HG03103 (cell line): ENCODE data around the gene AOPEP.
"Not testable (repeated sequence)": the region's sequence is repeated elsewhere in the genome, so short reads cannot be mapped to it uniquely, and the experiment has no call there.

Experiments used
- ATAC-seq: cut with Tn5 transposase; IDR thresholded peaks from one replicate; pipeline ENCODE4 v1.9.1; 2021; ENCODE audit warnings: low read depth; ENCODE audit not compliant: unreplicated experiment

The AOPEP gene

DNA sequence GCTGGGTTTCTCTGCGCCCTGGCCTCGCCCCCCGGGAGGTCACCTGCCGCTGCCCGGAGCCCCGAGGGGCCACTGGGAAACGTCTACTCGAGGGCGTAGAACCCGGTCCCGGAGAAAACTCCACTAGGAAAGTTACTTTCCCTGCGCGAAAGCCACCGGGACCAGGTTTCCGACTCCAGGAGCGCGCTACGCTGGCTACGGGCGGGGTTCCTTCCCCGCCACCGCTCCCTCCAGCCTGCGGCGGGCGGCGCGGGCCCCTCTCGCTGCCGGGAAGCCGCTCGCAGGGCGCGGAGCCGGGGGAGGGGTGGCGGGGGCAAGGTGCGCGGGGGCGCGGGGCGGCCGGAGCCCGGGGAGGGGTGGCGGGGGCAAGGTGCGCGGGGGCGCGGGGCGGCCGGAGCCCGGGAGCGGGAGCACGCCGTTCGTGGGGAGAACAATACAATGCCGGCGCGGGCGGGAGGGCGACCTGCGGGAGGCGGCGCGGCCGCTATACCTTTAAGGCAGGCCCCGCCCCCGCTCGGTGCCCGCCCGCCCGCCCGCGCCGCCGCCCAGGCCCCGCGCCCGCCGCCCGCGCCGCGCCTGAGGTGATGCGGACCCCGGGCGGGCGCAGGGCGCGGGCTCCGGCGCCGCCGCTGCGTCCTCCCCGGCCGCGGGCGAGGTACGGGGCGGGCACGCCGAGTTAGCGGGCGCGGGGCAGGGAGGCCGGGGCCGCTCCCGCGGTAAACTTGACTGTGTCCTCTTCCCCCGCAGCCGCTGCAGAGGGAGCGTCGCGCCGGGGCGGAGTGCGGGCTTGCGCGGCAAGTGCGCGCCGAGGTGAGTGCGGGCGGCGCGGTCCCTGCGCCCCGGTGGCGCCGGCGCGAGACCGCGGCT is 278.1 kb downstream of the AOPEP start:
- ATAC-seq = peak; percentile 68

DNA sequence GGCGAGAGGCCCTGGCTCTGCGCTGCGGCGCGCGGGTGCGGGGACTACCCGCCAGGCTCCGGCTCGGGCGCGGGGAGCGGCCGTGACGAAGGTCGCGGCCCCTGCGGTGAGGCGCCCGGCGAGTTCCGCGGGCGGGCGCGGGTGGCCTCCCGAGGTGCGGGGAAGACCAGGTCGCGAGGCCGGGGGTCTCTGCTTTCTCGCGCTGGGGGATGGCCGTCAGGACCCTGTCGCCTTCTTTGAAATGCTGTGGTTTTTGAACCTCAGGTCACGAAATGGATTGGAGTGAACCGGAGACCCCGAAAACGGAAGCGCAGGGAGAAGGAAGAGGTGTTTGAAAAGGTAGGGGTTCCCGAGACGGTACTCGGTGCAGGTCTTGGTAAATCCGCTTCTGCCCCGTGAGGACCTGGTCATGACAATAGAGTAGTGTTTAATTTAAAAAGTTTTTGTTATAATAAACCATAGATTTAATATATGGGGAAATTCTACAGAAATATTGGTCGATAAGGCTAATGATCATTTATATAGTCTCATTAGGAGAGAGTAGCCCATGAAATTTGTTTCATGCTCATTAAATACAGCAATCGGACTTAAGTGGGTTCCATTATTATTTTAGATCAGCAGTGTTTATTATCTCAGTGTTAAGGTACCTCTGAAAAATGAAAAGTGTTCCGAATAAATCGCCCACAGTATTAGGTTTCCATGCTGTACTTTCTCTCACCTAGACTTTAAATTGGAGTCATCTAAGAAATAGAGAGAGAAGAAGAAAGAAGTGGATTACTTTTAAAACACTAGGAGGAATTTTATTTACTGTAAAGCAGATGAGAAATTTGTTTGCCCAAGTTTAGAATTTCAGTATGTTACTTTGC is 279.0 kb downstream of the AOPEP start:
- ATAC-seq = peak; percentile 25

DNA sequence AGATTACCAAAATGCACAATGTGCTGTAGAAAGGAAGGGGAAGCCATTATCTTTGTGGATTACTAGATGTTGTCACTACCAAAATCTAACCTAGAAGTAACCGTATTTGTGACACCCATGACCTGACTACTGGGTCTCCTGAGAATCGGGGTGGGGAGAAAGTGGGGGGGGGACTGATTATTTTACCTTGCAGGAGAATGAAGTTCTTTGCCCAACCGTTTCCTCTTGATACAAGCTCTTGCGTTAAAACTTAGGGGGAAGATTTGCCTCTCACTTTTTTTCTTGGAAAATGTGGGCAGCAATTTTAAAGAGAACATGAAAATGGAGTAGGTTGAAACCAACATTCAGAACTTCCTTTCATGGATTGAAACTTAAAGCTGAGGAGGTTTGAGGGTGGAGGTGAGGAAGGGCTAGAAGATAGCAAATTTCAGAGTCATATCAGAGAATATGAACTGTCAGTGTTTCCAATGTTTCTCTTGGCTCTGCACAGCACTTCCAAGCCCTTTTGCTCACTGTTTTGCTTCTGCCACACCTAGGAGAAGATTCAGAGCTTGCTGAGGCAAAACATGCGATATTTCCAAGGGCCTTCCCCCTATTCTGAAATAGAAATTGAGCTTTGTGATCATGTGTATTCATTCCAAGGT is 280.8 kb downstream of the AOPEP start:
- no peak for ATAC-seq

DNA sequence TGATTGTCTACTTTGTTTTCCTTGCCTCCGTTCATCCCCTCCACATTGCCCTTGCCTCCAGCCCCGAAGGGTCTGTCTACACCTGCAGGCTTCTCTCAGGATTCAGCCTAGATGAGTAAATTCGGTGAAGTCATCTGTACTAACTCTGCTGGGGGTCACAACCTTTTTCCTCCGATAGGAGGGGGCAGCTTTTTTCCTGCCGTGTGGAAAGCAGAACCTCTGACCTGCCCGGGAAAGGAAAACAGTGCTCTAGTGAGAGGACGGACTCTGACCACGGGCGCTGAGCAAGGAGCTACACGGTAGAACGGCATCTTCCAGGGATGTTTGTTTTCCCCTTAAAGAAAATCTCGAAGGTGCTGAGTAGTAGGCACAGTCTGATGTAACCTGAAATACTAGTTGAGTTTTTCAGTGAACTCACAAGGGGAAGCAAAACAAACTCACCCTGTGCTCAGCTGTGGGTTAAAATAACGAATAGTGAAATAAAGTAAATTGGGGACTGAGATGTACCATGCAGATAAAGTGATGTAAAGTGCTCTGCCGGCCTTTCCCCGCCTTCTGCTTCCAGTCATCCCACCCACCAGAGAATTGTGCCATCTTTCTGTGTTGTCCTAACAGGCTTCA is 281.8 kb downstream of the AOPEP start:
- no peak for ATAC-seq

DNA sequence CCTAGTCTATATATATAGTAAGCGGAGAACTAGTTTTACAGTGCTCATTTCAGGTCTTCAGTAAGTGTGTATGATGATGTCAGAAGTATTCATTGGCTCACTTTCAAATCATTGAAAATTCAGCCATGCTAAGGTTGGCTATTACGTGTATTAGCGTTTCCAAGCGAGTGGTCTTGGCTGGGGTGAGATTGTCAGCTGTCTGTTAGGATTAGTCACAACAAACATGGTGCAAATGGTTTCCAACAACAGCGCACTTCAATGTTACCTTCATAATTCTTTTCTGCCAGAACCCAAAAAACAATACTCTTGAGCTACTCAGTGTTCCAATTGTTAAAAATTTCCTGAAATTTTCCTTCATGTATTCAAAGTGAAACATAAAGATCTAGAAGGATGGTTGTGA is 283.0 kb downstream of the AOPEP start:
- ATAC-seq = no peak

DNA sequence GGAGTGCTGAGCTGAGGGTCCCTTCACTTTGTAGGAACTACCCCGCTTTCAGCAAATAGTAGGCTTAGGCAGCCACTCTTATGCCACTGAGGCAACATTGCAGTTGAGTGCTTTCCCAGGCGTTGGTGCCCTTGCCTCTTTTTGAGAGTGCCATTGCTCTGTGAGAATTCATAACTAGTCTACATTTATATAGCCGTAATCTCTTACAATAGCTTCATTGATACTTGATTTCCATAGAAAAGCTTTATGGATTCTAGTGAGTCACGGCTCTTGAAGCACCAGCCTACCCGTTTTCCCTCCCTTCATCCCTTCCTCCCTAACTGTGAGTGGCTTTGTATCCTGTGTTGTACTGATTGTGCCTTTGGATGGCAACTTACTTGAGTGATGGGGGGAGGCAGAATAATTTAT is 283.9 kb downstream of the AOPEP start:
- ATAC-seq = no peak

DNA sequence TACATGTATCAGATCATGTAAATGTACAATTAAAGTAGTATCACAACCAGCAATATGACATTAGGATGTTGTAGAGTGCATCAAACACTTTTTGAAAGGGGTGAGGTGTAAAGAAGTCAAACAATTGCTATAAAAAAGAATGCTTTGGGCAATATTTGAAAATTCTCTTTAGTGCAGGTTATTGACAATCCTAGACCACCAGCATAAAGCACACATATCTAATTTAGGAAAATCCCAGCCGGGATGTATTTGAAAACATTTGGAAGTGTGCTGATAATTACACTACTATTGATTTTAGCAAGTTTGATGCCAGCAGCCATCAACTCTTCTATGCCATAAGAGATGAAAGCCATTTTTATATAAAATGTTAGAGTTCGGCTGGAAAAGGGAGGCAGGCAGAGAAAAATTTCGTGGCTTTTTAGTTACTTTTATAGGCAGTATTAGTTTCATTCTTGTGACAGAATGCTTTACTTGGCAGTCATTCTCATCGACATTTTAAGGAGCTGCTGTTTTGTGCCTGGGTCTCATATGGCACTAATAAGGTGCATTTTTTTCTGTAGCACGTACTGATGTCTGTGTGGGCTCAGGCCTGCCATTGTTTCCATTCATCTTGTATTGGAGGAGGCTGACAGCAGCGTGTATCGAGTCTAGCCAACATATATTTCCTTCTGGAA is 285.7 kb downstream of the AOPEP start:
- ATAC-seq = no peak

DNA sequence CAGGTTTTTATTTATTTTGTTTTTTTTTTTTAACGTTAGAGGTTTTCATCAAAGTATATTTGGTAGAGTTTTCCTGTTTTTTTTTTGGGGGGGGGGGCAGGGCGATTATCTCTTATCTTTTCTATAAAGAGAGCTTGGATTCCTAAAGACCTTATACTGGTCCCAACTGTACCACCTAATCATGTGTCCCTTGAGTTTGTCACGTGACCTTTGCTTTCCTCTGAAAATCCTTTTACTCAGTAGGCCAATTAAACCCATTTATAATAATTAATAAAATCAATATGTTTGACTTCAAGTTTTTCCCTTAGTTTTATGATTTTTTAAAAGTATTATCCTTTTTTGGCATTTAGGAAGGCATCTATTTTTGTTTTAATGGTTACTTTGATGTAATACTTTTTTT is 286.4 kb downstream of the AOPEP start:
- ATAC-seq = no peak

DNA sequence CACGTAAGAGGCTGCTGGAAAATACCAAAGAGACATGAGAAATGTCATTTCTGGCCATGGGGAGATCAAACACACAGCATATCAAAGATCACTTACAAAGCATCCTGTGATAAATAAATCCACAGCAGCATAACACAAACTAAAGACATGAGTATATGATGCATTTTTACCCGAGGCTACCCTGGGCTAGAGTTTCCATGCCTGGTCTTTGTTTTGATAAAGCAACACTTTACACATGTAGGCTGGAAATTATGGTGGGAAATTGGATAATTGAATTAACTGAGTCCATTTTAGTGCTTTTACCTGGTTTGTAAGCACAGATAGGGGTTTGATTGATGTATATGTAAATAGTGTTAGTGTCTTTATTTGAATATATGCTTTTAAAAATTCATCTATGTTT is 288.4 kb downstream of the AOPEP start:
- no peak for ATAC-seq

DNA sequence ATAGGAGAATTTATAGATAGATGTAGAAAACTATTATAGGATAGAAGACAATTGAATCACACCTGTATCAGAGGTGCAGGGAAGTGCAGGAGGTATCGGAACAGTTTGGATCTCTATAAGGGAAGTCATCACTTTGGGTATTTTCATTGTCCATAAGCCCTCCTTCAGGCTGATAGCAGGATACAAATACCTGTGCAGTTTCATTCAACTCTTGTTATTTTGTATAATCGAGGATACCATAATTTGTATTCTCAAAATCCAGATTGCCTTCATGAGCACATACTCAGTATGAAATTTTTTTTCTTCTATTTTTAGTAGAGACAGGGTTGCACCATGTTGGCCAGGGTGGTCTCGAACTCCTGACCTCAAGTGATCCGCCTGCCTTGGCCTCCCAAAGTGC is 289.1 kb downstream of the AOPEP start:
- no peak for ATAC-seq

DNA sequence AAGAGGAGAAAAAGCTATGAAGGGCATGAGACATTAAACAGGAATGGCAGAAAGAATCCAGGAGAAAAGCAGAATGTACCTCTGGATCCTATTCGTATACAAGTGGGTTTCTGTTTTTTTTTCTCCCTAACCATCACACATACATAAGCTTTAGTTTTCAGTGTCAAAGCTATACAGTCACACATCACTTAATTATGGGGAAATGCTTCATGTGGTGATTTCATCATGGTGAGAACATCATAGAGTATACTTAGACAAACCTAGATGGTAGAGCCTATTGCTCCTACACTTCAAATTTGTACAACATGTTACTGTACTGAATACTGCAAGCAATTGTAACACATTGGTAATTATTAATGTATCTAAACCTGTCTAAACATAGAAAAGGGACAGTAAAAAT is 290.6 kb downstream of the AOPEP start:
- no peak for ATAC-seq

DNA sequence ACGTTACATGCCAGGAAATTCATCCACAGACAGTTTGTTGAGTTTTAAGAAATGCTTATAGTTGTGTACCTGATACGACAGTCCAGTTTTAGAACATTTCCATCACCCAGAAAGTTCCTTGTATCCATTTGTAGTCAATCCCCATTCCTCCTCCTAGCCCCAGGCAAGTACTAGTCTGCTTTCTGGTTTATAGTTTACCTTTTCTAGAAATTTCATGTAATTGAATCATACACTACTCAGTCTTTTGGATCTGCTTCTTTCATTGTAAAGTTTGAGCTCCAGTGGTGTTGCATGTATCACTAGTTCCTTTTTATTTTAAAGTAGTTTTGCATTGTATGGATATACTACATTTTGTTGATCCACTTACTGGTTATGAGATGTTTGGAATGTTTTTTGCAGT is 291.2 kb downstream of the AOPEP start:
- no peak for ATAC-seq

DNA sequence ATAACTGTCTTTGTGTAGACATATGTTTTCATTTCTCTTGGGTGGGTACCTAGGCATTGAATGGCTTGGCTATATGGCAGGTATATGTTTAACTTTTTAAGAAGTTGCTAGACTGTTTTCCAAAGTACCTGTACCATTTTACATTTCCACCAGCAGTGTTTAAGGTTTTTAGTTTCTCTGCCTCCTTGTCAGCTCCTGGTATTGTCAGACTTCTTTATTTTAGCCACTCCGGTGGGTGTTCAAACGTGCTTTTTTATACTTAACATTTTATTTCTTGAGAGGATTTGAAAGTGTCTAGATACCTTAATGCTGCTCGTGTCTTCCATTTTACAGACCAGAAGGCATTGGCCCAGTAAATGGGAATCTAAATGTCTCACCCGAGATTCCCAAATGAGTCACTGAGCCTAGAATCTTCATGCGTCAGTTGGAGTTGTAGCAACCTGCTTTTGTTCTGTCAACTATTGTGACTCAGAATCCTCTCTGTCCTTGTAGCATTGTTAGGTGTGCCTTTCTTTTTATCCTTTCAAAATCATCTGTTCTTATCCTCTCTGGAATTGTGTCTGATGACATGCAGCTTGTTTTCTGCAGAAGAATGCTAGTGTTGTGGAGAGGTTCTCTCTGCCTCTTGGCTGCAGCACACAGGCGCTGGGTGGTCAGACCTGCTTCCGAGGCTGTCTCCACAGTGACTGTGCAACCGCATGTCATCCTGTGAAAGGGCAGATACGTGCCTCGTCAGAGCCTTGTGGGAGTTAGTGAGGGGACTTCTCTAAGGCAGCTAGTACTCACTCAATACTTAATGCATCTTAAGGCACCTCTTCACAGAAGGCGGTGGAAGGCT is 291.8 kb downstream of the AOPEP start:
- no peak for ATAC-seq

DNA sequence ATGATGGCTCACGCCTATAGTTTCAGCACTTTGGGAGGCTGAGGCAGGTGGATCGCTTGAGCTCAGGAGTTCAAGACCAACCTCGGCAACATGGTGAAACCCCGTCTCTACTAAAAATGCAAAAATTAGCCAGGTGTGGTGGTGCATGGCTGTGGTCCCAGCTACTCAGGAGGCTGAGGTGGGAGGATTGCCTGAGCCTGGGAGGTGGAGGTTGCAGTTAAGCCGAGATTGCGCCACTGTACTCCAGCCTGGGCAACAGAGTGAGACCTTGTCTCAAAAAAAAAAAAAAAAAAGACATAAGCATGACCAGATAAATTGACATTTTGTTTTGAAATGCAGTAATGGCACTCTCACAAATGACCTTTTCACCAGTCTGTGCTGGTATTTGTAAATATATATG is 294.1 kb downstream of the AOPEP start:
- not testable (repeated sequence) for ATAC-seq

DNA sequence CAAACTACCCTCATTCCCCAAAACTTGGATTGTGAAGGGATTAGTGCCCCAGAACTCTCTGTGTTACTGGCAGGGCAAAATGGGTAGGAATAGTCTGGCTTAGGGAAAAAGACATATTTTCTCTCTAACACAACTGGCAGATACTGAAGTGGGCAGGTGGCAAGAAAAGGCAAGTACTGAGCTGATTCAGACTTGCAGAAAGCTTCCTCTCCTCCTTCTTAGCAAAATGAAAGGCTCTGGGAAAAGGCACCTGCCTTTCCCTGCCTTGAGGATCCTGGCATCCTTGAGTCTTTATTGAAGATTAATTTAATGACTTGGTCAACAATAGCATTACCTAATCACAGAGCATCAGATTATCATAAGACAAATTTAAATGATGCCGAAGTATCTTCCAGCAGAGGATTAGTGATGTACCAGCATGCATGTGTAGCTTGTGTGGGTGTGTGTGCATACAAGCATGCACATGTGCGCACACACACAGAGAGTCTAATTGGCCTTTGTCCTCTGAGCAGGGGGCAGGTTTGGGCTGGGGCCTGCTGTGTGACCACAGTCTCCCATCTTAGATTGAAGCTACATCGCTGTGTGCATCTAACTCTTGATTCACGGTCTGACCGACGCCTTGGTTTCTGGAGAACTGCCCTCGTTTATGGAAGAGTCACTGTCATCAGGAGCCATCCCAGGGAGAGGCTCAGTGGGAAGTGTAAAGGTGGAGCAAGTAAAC is 294.8 kb downstream of the AOPEP start:
- no peak for ATAC-seq

DNA sequence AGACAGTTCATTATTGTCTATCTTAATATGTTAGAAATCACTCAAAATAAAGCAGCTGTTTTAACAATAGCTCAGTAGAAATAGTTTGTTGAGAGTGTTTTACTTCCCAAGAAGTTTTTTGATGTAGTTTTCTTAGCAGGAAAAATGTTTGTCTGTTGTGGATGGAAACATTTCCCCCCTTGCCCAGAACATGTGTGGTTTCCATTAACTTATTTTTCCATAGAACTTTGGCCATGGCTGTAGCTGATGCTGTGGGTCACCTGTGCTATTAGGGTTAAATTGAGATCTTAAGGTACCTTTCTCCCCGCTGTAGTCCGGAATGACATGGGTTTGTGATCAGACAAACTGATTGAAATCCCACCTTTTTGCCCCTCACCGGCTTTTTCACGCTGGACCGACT is 296.2 kb downstream of the AOPEP start:
- ATAC-seq = no peak

DNA sequence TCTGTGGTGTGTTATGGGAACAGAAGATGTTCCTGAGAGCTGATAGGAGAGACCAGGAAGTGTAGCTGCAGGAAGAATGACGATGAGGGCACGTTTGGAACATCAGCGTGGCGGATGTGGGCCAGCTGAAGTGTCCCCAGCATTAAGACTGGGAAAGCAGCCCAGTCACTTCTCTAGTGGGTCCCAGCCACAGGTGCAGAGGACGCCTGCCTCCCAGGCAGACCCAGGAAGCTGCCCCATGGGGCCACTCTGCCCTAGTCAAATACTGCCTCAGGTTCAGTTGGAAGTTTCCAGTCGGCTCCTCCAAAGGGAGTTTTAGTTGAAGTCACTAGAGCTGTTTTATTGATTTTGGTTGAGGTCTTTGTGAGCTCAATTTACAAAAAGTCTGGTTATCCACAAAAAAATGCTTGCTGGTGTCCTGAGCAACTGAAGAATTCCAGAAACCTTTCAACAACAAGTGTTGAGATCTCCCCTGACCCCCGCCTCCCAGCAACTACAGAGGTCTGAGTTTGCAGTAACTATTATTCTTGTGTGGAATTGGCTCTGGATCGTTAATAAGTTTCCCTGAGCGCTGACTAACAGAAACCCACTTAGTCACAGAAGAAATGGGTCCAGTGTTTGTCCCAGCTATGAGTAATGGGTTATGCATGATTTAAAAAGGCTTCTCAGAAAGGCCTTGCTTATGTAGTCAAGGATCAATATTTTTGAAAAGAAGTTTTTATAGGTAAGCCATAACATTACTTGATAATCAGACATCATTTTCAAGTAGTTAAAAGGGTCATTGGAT is 296.9 kb downstream of the AOPEP start:
- no peak for ATAC-seq

DNA sequence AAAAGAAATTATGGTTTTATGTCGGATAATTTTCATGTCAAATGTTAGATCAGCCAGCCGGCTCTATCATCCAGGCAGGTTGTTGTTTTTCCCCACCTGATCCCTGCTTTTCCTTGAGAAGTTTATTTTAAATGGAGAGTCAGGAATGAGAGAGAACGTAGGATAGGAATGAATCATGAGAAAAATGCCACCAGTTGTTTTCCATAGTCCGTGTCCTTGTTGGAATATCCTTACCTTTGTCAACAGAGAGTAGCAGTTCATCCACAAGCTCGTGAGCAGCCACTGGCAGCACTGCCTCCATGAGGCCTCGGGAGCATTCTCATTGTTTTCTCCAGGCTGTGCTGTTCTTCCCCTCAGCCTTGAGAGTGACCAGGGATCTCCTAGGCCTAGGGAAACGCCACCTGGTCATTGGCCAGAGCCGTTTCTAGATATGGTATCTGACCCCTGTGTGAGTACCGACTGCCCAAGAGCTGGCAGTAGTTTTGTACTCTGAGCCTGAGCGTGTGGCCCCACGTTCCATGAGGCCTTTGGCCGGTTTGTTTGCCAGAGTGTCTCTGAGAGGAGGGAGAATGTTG is 297.7 kb downstream of the AOPEP start:
- ATAC-seq = no peak
